DMS53 treated with DMSO at 0.1 percent for 48 hours (cell line): Measurements from ENCODE around the gene TALDO1.

ENCODE experiments used
- DNase-seq: peaks from one replicate; lab custom pipeline; 2025; ENCODE audit not compliant: unreplicated experiment; lab: John Stamatoyannopoulos, UW

Gene TALDO1

GRCh38 chr11:786235-787083 is 39.2 kb downstream of the TALDO1 start:
- no peak for DNase-seq

- no peak for DNase-seq
Measured at GRCh38 chr11:787084-787675, 39.9 kb downstream of the TALDO1 start.

DNA sequence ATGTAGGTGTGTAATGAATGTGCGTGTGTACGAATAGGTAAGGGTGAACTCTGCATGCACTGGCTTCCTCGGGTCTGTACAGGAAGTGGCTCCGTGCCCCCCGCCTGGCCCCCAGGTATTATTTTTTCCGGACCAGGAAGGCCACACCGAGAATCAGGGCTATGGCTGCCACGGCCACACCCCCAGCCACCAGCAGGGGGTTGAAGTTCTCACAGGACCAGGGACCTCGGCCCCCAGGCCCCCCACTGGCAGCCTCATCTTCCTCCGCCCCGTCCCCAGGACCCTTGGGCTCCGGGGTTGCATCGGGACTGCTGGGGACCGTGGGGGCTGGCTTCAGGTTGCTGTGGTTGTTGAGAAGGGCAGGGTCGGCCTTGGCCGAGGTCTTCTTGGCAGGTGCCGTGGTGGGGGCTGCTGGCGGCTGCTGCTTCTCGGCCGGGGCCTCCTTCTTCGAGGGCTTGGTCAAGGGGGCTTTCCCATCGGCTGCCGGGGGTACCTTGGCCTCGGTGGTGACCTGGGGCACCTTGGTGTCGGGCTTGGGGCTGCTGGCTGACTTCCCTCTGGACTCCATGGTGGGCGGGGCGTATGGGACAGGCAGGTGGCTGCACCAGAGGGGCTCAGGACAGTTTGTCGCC is 40.9 kb downstream of the TALDO1 start:
- DNase-seq = no peak

GRCh38 chr11:788953-789940 is 42.0 kb downstream of the TALDO1 start:
- DNase-seq = no peak

- DNase-seq = no peak
Measured at GRCh38 chr11:789943-790342, 42.7 kb downstream of the TALDO1 start, which contains the start of gene CEND1. Gene CEND1, minus strand, starts transcription at chr11:790090. Its CDS starts 1,514 bp downstream, at chr11:788576.

- no peak for DNase-seq
Measured at GRCh38 chr11:790721-791564, 43.7 kb downstream of the TALDO1 start.

DNA sequence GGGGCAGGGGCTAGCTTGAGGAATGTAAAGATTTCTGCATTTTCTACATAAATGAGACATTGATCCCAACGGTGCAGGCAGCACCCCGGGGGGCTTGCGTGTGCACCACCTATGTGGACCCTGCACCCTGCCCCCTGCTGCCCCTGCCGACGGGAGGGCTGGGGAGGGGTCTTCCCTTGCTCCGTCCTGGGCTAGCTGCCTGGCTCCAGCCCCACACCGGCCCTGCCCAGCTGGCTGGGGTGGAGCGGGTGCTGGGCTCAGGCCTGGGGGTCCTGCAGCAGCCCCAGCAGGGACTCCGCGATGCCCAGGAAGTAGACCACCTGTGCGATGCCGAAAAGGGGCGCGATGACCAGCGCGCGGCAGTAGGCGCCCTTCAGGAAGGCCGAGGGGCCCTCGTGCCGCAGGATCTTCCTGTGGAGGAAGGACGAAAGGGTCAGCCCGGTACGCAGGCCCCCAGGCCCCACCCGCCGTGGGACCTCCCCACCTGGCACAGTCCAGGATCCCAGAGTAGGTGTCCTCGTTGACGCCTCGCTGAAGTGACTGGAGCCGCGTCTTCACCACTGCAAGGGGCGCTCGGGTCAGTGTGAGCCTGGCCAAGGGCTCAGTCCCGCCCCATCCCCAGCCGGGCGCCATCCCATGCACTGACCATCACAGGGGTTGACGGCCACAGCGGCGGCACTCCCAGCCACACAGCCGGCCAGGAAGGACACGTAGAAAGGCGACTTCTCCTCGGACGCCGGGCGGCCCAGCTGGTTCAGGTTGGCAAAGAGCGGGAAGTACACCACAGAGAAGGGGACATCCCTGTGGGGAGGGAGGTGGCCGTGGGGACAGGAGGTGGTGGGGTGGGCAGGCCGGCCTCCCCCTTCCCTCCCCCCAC is 44.6 kb downstream of the TALDO1 start:
- no peak for DNase-seq

- no peak for DNase-seq
Measured at GRCh38 chr11:792535-792821, 45.2 kb downstream of the TALDO1 start.

- DNase-seq = no peak
Measured at GRCh38 chr11:792873-793272, 45.6 kb downstream of the TALDO1 start.

- DNase-seq = no peak
Measured at GRCh38 chr11:793556-793955, 46.3 kb downstream of the TALDO1 start.

GRCh38 chr11:794013-794765 is 46.9 kb downstream of the TALDO1 start:
- no peak for DNase-seq

DNA sequence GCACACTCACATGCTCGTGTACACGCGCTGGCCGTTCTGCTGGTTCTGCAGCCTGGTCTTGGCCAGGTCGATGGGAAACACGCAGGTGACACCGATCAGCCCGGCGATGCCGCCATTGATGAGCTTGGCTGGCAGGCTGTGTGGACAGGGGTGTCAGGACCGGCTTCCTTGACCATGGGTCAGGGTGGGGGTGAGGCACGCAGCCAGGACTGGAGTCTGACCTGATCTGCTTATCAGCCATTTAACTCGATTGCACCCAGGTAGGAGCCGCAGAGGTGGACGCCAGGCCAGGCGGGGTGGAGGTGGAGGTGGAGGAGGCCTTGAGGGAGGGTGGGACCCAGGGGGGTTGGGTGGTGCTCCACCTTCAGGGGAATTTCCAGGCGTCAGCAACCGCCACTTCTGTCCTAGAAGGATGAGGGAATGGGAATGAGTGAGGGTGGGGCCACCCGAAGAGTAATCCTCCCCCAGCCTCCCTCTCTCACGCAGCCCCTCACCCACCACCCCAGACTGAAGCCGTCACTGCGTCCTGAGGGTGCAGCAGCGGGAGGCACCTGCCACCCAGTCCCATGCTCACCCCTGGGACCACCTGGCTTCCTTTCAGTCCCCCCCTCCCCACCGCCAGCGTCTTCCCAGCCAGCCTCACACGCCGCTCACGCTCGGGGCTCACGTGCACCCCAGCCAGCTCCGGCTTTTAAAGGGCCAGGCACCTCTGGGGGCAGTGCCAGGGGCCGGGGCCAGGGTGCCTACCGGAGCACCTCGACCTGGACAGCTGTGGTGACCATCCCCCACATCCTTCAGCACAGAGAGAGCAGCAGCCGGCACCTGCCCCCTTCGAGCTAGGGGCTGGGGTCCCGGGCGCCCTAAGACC is 47.7 kb downstream of the TALDO1 start:
- DNase-seq = no peak

- DNase-seq = peak; percentile 44
Measured at GRCh38 chr11:795634-796564, 48.6 kb downstream of the TALDO1 start.

DNA sequence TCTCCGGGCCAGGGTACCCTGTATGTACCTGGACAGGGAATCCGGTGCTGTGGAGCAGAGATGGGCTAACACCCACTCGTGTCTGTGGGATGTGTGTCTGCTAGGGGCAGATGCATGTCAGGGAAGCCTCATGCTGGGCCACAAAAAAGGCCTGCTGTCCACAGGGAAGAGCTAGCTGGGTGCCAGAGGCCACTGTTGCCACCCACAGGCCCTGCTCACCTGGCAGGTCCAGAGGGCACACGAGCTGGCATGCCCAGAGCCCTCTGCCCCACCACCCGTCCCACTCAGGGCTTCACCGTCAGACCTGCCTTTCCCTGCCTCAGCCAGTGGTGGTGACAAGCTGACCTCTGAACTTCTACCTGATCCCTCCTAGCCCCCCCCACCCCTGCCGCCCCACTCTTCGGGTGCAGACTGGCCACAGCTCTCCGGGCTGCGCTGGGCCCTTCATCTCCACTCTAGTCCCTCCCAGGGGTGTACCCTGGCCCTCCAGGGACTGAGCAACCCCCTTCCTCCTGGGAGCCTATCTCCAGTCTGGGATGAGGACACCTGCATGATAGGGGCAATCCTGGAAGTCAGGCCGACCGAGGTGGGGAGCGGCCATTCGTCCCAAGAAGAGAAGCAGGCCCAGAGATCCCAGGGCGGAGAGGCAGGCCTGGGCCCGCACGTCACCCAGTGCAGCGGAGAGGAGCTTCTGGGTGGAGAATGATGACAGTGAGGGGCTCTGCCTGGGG is 49.5 kb downstream of the TALDO1 start:
- DNase-seq = no peak

- DNase-seq = peak; percentile 47
Measured at GRCh38 chr11:797296-798092, 50.2 kb downstream of the TALDO1 start.
